Lung microvascular endothelial cell (primary cell): ENCODE results near the gene SGF29. TPM values are rescaled to one million over a fixed set of nuclear protein-coding genes. Genes with fewer than 3 reads are reported as not detected.
A peak's percentile ranks its signal among the peaks of the same experiment; 100 is the strongest.
"Not testable (repeated sequence)": the region's sequence is repeated elsewhere in the genome, so short reads cannot be mapped to it uniquely, and the experiment has no call there.

Source experiments
- DNase-seq, 2 donors: peaks; one replicate each; pipeline versions ENCODE4 v3.0.0 to v3.0.0-alpha.2; 2010; ENCODE audit warnings: low read depth in 2 of 2
- total RNA-seq: library from RNA; depleted of rRNA; stranded (reverse); fragments of >200 nt; gene quantifications from 2 replicates; pipeline ENCODE4 v1.2.1, GENCODE V29; 2014

SGF29 gene
- total RNA-seq, 1 donor from 2014 or later: 9.1 TPM

DNA sequence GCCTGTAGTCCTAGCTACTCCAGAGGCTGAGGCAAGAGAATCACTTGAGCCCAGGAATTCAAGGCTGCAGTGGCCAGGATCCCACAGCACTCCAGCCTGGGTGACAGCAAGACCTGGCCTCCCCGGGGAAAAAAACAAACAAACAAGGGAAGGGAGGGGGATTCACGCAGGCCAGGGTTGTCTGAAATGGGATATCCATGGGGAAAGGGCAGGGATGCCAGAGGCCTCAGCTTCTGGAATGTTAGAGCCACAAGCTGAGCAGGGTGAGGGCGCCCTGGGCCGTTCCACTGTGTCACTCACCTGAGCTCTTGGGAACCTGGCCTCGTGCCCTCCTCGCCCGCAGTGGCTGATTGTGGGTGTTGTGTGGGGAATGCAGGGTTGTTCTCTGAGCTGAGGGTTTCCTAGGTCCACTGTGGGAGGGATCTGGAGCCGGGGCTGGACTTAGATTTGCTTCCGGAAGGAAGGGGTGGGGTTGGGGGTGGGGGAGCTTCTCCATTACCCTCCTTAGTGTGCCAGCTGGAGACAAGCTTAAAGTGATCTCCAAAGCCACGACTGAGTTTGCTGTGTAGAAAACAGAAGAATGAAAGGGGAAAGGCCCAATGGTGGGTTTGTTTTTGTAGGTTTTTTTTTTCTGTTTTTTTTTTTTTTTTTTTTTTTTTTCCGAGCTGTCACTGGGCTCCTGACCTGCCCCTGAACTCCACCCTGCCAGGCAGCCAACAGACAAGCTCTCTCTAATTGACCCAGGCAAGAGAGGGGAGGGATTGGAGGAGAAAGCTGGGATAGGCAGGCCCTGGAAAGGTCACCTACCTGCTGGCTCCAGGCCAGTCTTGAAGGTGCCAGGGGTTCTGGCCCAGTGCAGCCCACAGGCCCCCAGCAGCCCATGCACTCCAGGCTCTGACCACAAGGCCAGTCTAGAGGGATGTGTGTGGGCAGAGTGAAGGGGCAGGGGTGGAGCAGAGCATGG, 56.2 kb downstream of the SGF29 start, which contains the start of gene SULT1A1:
Gene SULT1A1 (minus strand): TSS at position 414 of the 964 bp plus-strand sequence. CDS start 1,189 bp downstream, outside the sequence.
- DNase-seq: peak; percentile 23 to 32

DNA sequence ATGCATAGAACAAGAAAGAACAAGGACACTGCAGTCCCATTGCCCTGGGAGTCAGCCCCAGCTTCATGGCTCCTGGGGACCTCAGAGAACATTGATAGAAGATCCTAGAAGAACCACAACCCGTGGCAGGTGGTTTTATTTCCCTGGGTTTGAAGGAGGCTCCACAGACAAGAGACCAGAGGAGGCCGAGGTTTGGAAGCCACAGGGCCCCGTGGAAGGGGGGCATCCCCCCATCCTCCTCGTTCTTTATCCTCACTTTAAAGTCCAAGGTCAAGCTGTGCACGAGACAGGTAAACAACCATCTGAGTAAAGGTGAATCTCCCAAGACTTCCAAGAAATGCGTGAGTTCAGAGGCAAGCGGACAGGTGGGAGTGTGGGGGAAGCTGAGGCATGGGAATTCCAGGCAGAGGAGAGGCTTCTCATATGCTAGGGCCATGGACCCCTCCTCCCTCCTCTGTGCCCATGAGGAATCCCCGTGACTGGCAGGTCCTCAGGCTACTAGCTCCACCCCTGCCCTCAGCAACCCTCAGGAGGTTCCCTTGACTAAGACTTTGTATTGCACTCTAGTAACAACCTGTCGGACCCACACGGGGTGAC, 57.0 kb downstream of the SGF29 start:
- no peak for DNase-seq

DNA sequence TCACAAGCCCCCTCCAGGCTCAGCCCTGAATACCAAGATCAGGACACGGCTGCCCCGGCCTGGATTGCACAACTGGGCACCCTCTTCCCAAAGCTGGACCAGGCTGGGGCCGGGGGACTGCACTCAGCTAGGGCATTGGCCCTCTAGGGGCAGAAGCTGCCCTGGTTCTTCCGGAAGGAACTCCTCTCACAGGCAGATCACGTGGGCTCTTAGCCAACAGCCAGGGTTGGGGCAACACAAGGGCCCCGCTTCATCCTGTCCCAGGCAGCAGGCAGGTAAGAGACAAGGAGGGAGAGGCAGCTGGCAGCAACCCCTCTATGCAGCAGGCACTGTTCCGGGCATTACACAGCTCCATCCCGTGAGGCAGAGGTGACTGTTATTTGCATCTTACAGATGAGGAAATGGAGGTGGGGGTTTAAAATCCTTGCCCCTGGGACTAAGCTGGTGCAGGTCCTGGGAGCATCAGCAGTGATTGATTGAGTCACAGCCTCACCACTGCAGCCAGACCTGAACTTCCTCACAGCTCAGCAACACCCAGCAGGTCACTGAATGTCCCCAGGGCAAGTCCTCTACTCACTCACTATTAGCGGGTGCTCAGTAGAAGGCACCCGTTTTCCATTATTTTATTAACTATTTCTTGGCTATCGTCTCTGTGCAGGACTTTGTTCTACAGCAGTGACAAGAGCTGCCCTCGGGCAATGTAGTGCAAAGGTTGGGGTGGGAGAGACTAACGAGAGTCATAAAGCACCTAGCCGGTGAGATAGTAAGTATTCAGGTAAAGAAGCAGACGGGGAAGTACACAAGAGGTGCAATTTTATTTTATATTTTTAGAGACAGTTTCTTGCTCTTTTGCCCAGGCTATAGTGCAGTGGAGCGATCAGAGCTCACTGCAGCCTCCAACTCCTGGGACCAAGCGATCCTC, 58.9 kb downstream of the SGF29 start:
- DNase-seq: not testable (repeated sequence)

DNA sequence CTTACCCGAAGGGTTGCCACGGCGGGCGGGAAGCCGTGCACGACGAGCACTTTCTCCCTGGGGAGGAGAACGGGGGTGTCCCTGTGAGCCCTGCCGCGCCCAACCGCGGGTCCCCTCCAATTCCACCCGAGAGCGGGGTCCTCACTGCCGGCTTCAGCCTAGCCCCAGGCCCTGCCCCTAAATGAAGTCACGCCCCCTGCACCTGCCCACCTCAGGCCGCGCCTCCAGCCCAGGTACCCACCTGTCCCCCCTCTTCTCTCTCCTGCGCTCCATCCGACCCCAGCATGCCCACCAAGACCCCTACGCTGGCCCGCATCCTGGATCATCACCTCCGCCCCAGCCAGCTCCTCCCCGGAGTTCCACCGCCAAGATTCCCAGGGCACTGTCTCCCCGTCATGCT, 60.2 kb downstream of the SGF29 start:
- DNase-seq: not testable (repeated sequence)

DNA sequence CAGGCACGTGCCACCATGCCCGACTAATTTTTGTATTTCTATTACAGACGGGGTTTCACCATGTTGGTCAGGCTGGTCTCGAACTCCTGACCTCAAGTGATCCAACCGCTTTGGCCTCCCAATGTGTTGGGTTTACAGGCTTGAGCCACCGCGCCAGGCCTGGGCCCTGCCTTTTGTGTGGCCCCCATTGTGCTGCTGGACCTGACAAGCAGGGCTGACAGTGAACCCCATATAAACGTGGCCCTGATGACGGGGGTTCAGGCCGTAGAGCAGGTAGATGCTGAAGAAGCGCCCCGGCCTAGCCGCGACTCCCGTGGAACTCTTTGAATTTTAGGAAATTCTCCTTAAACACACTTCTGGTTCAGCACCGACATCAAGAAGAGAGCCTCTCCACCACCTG, 60.8 kb downstream of the SGF29 start:
- DNase-seq: not testable (repeated sequence)

DNA sequence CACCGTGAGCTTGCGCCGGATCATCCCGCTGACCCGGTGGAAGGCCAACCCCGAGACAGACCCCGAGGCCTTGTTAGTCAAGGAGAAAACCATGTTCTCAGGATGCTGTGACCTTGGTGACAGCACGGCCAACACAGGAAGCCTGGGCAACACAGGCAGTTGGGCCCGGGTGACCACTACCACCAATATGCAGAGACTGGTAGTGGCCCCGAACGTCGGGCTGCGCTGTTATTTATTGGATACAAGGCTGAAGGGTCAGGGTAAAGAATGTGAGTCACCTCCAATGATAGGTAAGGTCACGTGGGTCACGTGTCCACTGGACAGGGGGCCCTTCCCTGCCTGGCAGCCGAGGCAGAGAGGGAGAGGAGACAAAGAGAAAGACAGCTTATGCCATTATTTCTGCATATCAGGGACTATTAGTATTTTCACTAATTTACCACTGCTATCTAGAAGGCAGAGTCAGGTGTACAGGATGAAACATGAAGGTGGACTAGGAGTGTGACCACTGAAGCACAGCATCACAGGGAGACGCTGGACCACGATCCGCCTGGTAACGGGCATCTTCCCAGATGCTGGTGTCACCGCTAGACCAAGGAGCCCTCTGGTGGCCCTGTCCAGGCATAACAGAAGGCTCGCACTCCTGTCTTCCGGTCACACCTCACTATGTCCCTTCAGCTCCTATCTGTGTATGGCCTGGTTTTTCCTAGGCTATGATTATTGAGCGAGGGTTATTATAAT, 61.9 kb downstream of the SGF29 start:
- peak; percentile 45 to 50 for DNase-seq

DNA sequence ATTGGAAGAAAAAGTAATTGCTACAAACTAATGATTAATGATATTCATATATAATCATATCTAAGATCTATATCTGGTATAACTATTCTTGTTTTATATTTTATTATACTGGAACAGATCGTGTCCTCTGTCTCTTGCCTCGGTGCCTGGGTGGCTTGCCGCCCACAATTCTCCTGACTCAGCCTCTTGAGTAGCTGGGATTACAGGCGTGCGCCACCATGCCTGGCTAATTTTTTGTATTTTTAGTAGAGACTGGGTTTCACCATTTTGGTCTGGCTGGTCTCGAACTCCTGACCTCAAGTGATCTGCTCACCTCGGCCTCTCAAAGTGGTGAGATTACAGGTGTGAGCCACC, 62.5 kb downstream of the SGF29 start:
- DNase-seq: not testable (repeated sequence)

DNA sequence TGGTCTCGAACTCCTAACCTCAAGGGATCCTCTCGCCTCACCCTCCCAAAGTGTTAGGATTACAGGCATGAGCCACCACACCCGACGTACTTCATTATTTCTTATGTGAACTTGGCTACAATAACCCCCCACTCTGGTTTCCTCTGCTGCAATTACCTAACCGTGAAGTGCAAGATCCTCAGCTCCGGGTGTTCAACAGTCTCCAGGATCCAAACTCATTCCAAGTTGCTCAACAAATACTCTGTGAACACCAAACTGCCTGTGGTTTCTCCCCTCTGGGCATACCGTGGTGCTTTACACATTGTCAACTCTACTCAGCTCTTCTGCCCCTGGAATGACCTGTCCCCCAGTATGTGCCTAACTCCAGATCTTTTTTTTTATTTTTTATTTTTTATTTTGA, 62.9 kb downstream of the SGF29 start:
- no peak for DNase-seq

DNA sequence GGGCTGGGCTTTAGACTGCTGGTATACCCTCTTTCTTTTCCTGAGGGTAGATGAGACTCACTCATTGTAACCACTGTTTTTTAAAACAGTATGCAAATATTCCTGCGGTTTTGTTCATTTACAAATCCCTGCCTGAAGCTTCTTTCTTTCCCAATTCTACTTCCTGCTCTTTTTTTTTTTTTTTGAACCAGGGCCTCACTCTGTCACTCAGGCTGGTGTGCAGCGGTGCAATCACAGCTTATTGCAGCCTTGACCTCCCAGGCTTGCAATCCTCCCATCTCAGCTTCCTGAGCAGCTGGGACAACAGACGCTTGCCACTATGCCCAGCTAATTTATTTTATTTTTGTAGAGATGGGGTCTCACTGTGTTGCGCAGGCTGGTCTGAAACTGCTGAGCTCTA, 64.2 kb downstream of the SGF29 start:
- DNase-seq: no peak

DNA sequence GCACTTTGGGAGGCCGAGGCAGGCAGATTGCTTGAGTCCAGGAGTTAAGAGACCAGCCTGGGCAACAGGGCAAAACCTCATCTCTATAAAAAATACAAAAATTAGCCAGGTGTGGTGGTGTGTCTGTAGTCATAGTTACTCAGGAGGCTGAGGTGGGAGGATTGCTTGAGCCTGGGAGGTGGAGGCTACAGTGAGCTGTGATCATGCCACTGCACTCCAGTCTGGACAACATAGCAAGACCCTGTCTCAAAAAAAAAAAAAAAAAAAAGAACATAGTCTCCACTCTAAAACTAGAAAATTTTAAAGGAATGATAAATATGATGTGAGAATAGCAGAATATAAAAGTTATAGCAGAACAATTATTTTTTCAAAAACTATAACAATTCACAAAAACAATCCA, 66.6 kb downstream of the SGF29 start:
- not testable (repeated sequence) for DNase-seq

DNA sequence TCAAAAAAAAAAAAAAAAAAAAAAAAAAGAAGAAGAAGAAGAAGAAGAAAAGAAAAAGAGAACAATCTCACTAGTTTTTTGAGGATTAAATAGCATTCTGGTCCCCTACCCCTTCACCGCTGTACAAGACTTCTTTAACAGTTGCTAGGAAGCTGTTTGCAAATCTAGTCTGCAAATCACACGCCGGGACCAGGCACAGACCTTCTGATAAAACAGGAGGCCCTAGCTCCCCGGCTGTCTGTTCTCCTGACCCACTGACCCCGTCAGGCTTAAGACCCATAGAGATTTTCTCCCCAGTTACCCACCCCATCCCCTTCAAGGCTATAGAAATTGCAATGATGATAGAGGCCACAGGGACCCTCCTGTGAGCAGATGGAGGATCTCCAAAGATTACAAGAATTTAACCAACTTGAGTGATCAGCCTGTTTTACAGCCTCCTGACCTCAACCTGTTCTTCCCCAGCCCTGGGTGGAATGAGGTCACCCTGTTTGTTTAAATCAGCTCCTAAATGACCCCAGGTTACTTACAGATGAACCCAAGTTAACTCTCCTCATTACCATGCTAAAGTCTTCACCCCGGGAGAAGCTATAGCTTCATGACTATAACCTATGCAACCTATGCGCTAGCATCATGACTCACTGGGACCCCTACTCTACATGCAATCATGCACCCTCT, 67.9 kb downstream of the SGF29 start:
- no peak for DNase-seq

DNA sequence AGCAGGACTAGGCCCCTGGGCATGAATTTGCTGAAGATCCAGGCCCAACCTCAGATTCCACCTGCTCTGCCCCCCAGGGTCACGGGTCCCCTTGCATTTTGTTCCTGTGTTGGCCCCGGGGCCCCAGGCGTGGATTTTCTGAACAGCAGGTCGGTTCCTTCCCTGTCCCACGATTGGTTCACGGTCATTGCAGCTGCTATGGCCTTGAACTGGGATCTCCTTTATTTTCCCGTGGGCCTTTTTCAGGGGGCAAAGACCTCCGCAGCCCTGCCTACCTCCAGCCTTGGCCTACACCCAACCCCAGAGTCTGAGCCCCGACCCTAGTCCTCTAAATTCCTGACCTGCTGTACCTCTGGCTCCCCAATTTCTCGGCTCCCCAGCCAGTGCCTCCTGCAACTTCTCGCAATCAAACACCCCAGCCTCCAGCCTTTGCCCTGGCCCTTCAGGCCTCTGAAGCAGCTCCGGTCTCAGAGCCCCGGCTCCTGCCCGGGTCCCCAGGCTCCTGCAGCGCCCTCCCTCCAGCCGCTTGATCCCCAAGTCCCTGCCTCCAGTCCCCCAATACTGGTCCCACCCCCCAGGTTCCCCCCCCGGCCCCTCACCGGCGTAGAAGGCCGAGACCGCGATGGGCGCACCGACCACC, 68.9 kb downstream of the SGF29 start:
- DNase-seq: not testable (repeated sequence)

DNA sequence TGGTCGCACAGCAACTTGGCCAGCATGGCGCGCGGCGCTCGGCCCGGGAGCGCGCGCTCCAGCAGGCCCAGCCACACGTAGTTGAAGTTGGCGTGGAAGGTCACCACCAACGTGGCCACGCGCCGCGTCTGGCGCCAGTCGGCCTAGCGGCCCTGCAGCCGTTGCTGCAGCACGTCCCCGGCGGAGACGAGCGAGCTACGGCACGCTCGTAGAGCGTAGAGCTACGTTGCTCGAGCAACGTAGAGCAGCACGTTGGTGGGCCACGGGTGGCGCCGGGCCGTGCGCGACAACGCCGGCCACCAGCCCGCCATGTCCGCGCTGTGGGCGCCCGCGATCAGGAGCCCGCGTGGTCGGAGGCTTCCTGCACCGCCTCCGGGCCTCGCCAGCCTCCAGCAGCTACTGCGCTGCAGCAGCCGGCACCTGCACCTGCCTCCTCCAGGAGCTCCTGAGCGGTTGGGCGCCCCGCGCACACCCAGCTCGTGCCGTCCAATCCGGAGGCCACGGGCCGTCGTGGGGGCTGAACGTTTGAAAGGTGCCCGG, 69.5 kb downstream of the SGF29 start:
- peak in 1 of 2 donors; percentile 57 for DNase-seq

DNA sequence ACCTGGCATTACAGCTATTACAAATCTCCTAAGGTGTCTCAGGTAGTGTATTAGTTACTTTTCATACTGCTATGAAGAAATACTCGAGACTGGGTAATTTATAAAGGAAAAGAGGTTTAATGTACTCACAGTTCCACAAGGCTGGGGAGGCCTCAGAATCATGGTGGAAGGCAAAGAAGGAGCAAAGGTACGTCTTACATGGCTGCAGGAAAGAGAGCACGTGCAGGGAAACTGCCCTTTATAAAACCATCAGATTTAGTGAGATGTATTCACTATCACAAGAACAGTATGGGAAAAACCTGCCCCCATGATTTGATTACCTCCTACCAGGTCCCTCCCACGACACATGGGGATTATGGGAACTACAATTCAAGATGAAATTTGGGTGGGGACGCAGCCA, 77.2 kb downstream of the SGF29 start:
- DNase-seq: not testable (repeated sequence)

DNA sequence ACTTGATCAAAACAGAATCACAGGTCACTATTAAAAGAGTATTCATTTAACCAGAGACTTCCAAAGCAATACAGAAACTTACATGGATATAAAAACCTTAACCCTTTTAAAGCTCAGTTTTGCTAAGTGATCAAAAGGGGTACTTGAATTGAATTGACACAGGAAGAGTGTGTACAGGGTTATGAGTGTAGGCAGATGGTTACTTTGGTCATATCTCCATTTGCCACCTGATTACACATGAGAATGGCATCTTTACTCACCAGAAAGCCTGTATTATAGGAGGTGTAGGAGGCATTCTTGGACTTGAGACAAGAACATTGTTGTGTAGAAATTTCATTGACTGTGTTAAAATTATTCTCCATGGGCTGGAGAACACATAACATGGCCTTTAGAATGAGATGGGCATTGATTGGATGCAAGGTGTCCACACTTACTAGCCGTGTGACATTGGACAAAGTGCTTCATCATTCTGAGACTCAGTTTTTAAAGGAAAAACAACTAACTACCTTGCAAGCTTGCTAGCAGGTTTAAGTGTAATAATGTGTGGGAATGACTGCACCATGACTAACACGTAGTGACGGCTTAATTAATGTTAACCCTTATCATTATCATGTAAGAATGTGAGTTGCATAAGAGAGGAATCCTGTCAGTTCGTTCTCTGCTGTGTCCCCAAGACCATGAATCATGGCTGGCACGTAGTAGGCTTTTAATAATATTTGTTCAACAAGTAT, 82.5 kb downstream of the SGF29 start:
- DNase-seq: peak in 1 of 2 donors; percentile 31

DNA sequence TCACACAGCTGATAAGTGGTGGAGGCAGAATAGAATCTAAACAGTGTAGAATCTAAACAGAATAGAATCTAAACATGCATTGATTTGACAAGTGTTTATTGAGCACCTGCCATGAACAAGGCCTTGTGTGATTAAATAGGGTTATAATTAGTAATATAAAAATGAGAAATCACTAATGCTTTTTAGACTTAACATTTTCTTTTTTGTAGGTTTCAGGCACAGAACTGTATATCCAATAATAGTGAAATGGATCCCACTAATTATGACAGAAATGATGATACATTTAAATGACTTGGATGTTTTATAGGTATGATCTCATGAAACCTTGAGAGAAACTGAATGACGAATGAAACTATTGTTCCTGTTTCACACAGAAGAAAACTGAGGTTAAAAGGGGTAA, 84.0 kb downstream of the SGF29 start, which contains the start of gene NPIPB8:
Gene NPIPB8 (plus strand): TSS at position 301 of the 400 bp plus-strand sequence. CDS start 296 bp downstream, outside the sequence.
- not testable (repeated sequence) for DNase-seq

DNA sequence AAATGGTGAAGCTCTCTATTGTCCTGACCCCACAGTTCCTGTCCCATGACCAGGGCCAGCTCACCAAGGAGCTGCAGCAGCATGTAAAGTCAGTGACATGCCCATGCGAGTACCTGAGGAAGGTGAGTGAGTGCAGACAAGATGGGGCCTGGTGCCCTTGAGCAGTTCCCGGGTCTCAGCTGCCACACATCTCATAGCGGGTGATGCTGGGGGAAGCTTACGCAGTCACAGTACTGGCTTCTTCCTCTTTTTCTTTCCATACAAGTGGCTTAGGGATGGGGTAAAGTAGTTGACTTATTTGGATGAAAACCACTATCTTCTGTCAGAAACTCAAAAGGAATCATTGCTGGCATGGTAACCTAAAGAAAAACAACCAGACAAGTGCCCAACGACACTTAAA, 84.6 kb downstream of the SGF29 start:
- not testable (repeated sequence) for DNase-seq

DNA sequence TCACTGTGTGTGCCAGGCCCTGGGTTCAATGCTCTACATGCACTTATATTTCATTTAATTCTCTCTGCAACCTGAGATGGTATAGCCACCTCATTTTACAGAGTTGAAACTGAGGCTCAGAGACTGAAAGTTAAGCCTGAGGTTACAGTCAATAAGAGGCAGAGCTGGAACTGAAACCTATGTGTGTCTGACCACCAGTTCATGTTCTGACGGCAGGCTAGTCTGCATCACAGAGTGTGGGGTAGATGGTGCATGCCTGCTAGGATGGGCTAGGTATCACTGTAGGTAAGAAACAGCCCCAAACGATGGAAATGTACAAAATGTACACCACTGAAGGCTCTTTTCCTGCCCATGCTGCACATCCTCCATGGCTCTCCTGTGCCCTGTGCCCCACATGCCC, 86.2 kb downstream of the SGF29 start:
- DNase-seq: not testable (repeated sequence)
